Keratinocyte (primary cell): ENCODE measurements around the gene RERE. TPM values are rescaled to one million over a fixed set of nuclear protein-coding genes. Genes with fewer than 3 reads are reported as not detected.

Source experiments
- DNase-seq: peaks from one replicate; pipeline ENCODE4 v3.0.0-alpha.2; 2011; ENCODE audit warnings: low read depth, missing footprints, low spot score
- FAIRE-seq: peaks from 2 replicates; lab custom pipeline; 2011; peaks lifted over from hg19 to GRCh38; lab: Jason Lieb, UNC
- H2AFZ ChIP-seq: 2 replicates; pipeline ENCODE4 v1.6.0; 2012; ENCODE audit warnings: low read length, control low read depth, inconsistent platforms; ENCODE audit not compliant: control insufficient read depth
- H3K27ac ChIP-seq: 2 replicates; pipeline ENCODE4 v1.5.1; 2011; ENCODE audit warnings: low read length; ENCODE audit not compliant: control insufficient read depth, insufficient read depth
- H3K27me3 ChIP-seq: 3 replicates; pipeline ENCODE4 v1.6.0; 2011; ENCODE audit warnings: low read length; ENCODE audit not compliant: control insufficient read depth, insufficient read depth; ENCODE audit errors: extremely low read depth
- H3K36me3 ChIP-seq, 2 experiments: 2 replicates in 1 of 2; 3 replicates in 1 of 2; pipeline ENCODE4 v1.5.1; 2011; ENCODE audit warnings: low read length in 2 of 2, mild to moderate bottlenecking in 1 of 2; ENCODE audit not compliant: control insufficient read depth in 2 of 2, insufficient read depth in 2 of 2; ENCODE audit errors: extremely low read depth in 1 of 2
- H3K4me1 ChIP-seq: 3 replicates; pipeline ENCODE4 v1.5.1; 2011; ENCODE audit warnings: low read length; ENCODE audit not compliant: control insufficient read depth, insufficient read depth; ENCODE audit errors: extremely low read depth
- H3K4me2 ChIP-seq: 3 replicates; pipeline ENCODE4 v1.6.0; 2011; ENCODE audit warnings: low read depth, low read length; ENCODE audit not compliant: control insufficient read depth, insufficient read depth; ENCODE audit errors: extremely low read depth
- H3K4me3 ChIP-seq, 3 experiments: fragments of 200-600 bp in 1 of 3; sonication (generic) in 1 of 3; 2 replicates in 2 of 3; 3 replicates in 1 of 3; pipeline ENCODE4 v1.5.1; 2011 to 2016; ENCODE audit warnings: low read length in 3 of 3, mild to moderate bottlenecking in 3 of 3, control low read depth in 2 of 3, inconsistent platforms in 1 of 3, low read depth in 1 of 3, mixed read lengths in 1 of 3, mixed run types in 1 of 3, moderate library complexity in 1 of 3; ENCODE audit not compliant: control insufficient read depth in 2 of 3, insufficient read depth in 2 of 3; ENCODE audit errors: extremely low read depth in 1 of 3
- H3K79me2 ChIP-seq: 2 replicates; pipeline ENCODE4 v1.6.0; 2012; ENCODE audit warnings: low read length; ENCODE audit not compliant: control insufficient read depth, insufficient read depth
- H3K9ac ChIP-seq: 3 replicates; pipeline ENCODE4 v1.6.0; 2011; ENCODE audit warnings: low read length; ENCODE audit not compliant: control insufficient read depth, insufficient read depth; ENCODE audit errors: extremely low read depth
- H3K9me1 ChIP-seq: 3 replicates; pipeline ENCODE4 v1.6.0; 2011; ENCODE audit warnings: low read length; ENCODE audit not compliant: control insufficient read depth, insufficient read depth; ENCODE audit errors: extremely low read depth
- H3K9me3 ChIP-seq: 2 replicates; pipeline ENCODE4 v1.5.1; 2012; ENCODE audit warnings: low read depth, low read length; ENCODE audit not compliant: control insufficient read depth
- H4K20me1 ChIP-seq: 3 replicates; pipeline ENCODE4 v1.6.0; 2011; ENCODE audit warnings: low read length; ENCODE audit not compliant: control insufficient read depth, insufficient read depth; ENCODE audit errors: extremely low read depth
- EZH2 ChIP-seq: IDR thresholded peaks from one replicate; pipeline ENCODE4 v1.6.1; 2012; ENCODE audit warnings: inconsistent platforms, mild to moderate bottlenecking, low read length, moderate library complexity
- dilution Hi-C: fragments of 300-500 bp; cut with MboI; formaldehyde crosslinking; loops from one replicate; pipeline ENCODE4 v1.7.0; 2020; ENCODE audit warnings: low sequenced_read_pairs; ENCODE audit not compliant: extremely low pct_ligation_motif_present
- polyA plus RNA-seq, 5 experiments: library from polyadenylated mRNA; depleted of rRNA in 3 of 5; stranded (reverse) in 3 of 5; stranded (forward) in 1 of 5; unstranded in 1 of 5; fragments of >200 nt; gene quantifications; 1 replicate in 1 of 5; 2 replicates in 3 of 5; 3 replicates in 1 of 5; pipeline versions ENCODE4 v1.2.1 to v1.2.3, GENCODE V29; 2011 to 2012; ENCODE audit warnings: missing spikeins in 2 of 5, low read depth in 1 of 5, low replicate concordance in 1 of 5
- TF ChIP-seq, protein P1 (sequence below), 3 experiments: IDR thresholded peaks in 1 of 3; conservative IDR thresholded peaks in 1 of 3; optimal IDR thresholded peaks in 1 of 3; 2 replicates in 2 of 3; 3 replicates in 1 of 3; pipeline versions ENCODE3 to v1.5.1; 2011; ENCODE audit warnings: low read length in 3 of 3, mild to moderate bottlenecking in 3 of 3, moderate library complexity in 2 of 3, control low read depth in 1 of 3, inconsistent platforms in 1 of 3; ENCODE audit not compliant: insufficient read depth in 2 of 3; ENCODE audit errors: extremely low read depth in 1 of 3

The RERE gene
- polyA plus RNA-seq, 1 donor (not counting 4 experiments of a cell fraction or from before 2014, with no cell fraction given): 3.8 TPM

GRCh38 chr1:8699679-8700078, 117.8 kb downstream of the RERE start:
- dilution Hi-C loops: no loop called here
- Histone ChIP-seq H2AFZ (no peak overlapping the region), H3K27ac (no peak overlapping the region), H4K20me1 (no peaks in the 10 kb centered on the region), H3K79me2 (peaks cover 44% of the 10 kb centered on the region), H3K9me3 (no peaks in the 10 kb centered on the region), H3K4me3 (no peak overlapping the region), H3K9me1 (no peaks in the 10 kb centered on the region), H3K4me2 (no peak overlapping the region), H3K36me3 (no peaks in the 10 kb centered on the region), H3K9ac (no peak overlapping the region), H3K27me3 (no peaks in the 10 kb centered on the region), H3K4me1 (peaks cover 19% of the 10 kb centered on the region)
- TF ChIP-seq EZH2: no peak
- TF ChIP-seq, protein P1, sequence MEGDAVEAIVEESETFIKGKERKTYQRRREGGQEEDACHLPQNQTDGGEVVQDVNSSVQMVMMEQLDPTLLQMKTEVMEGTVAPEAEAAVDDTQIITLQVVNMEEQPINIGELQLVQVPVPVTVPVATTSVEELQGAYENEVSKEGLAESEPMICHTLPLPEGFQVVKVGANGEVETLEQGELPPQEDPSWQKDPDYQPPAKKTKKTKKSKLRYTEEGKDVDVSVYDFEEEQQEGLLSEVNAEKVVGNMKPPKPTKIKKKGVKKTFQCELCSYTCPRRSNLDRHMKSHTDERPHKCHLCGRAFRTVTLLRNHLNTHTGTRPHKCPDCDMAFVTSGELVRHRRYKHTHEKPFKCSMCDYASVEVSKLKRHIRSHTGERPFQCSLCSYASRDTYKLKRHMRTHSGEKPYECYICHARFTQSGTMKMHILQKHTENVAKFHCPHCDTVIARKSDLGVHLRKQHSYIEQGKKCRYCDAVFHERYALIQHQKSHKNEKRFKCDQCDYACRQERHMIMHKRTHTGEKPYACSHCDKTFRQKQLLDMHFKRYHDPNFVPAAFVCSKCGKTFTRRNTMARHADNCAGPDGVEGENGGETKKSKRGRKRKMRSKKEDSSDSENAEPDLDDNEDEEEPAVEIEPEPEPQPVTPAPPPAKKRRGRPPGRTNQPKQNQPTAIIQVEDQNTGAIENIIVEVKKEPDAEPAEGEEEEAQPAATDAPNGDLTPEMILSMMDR (optimal IDR thresholded peaks at IDR 0.05 in 1 of 3, IDR thresholded peaks at IDR 0.05 in 1 of 3, conservative IDR thresholded peaks at IDR 0.05 in 1 of 3; ENCODE audit: extremely low read depth in 1 of 3, insufficient read depth in 2 of 3, low read length in 3 of 3): no peak
- no peak for DNase-seq
- FAIRE-seq: no peak

DNA sequence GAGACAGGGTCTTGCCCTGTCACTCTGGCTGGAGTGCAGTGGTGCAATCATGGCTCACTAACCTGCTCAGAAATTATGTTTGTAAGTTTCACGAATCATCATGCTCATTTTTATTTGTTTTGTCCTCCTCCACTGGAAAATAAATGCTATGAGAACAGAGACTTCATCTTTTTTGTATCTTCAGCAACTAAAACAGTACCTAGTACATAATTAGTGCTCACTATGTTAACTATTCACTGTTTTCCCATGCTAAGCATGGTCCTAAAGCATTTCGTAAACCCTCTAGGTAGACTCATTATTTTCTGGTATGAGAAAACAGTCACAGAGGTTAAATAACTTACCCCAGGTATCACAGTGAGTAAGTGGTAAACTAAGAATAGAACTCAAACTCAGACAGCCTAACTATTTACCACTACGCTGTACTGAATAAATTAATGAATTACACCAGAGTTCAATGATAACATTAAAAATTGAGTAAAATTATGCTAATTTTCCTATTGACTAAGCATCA, 118.4 kb downstream of the RERE start:
- Histone ChIP-seq H3K36me3 (no peaks in the 10 kb centered on the region), H3K79me2 (peaks cover 46% of the 10 kb centered on the region), H3K4me2 (no peak overlapping the region), H3K4me3 (no peak overlapping the region), H3K27ac (no peak overlapping the region), H3K27me3 (no peaks in the 10 kb centered on the region), H3K9me1 (no peaks in the 10 kb centered on the region), H2AFZ (no peak overlapping the region), H3K4me1 (peaks cover 15% of the 10 kb centered on the region), H3K9me3 (no peaks in the 10 kb centered on the region), H4K20me1 (no peaks in the 10 kb centered on the region), H3K9ac (no peak overlapping the region)
- dilution Hi-C loops: no loop called here
- TF ChIP-seq EZH2: no peak
- TF ChIP-seq, protein P1 (optimal IDR thresholded peaks at IDR 0.05 in 1 of 3, IDR thresholded peaks at IDR 0.05 in 1 of 3, conservative IDR thresholded peaks at IDR 0.05 in 1 of 3; ENCODE audit: extremely low read depth in 1 of 3, insufficient read depth in 2 of 3, low read length in 3 of 3): no peak
- FAIRE-seq (no peak), DNase-seq (no peak)
